GM18505 (cell line): Measurements from ENCODE around the gene MECR.

Experiments used
- ATAC-seq: cut with Tn5 transposase; IDR thresholded peaks from one replicate; pipeline ENCODE4 v1.9.1; 2021; ENCODE audit not compliant: unreplicated experiment
- POLR2A ChIP-seq: IDR thresholded peaks from 4 replicates; pipeline ENCODE4 v1.6.1; 2011; ENCODE audit warnings: borderline replicate concordance; ENCODE audit not compliant: insufficient read depth, insufficient read length; ENCODE audit errors: extremely low read depth

Gene MECR

GRCh38 chr1:29144178-29144577 is 86.6 kb downstream of the MECR start:
- TF ChIP-seq POLR2A = no peak
- ATAC-seq = no peak

GRCh38 chr1:29142714-29143113 is 88.0 kb downstream of the MECR start:
- no peak for ATAC-seq
- TF ChIP-seq POLR2A = no peak
